Prostate gland (tissue), 2 donors: Measurements from ENCODE around the gene QARS1. TPM values are rescaled to one million over a fixed set of nuclear protein-coding genes. Genes with fewer than 3 reads are reported as not detected.

Source experiments
- DNase-seq: peaks from one replicate; pipeline ENCODE4 v3.0.0-alpha.2; 2019; ENCODE audit warnings: low spot score
- H3K27ac ChIP-seq, 2 donors: fragments of 200-600 bp; sonication (generic); 2 replicates each; pipeline ENCODE4 v1.5.1; 2017 to 2019
- H3K27me3 ChIP-seq: fragments of 200-600 bp; sonication (generic); replicated peaks from 2 replicates; pipeline ENCODE4 v1.5.1; 2019; ENCODE audit not compliant: insufficient read depth
- H3K36me3 ChIP-seq, 2 donors: fragments of 200-600 bp; sonication (generic); 1 replicate in 1 of 2; 2 replicates in 1 of 2; pipeline versions ENCODE4 v1.5.1 to v1.8.1; 2017 to 2019
- H3K4me1 ChIP-seq: fragments of 200-600 bp; sonication (generic); replicated peaks from 2 replicates; pipeline ENCODE4 v1.5.1; 2019
- H3K4me3 ChIP-seq, 2 donors: fragments of 200-600 bp; sonication (generic); 2 replicates each; pipeline ENCODE4 v1.5.1; 2017 to 2019
- H3K9me3 ChIP-seq: fragments of 200-600 bp; sonication (generic); 2 replicates; pipeline ENCODE4 v1.5.1; 2017
- POLR2A ChIP-seq: fragments of 450-650 bp; IDR thresholded peaks from one replicate; pipeline ENCODE4 v1.6.1; 2016; ENCODE audit warnings: antibody characterized with exemption, mild to moderate bottlenecking
- POLR2AphosphoS5 ChIP-seq: sonication (generic); formaldehyde crosslinking; IDR thresholded peaks from one replicate; pipeline ENCODE4 v1.6.1; 2017; ENCODE audit warnings: antibody characterized with exemption
- WGBS: methylation state at CpG from one replicate; pipeline ENCODE4 v1.1.5; 2018; 5-methylcytosine and 5-hydroxymethylcytosine counted together
- intact Hi-C: fragments of 100-400 bp; cut with DNase I; formaldehyde crosslinking; loops from one replicate; pipeline ENCODE4 v1.14.2; 2022
- total RNA-seq, 2 donors: library from RNA; depleted of rRNA; stranded (reverse); fragments of >200 nt; gene quantifications; one replicate each; pipeline ENCODE4 v1.1.0, GENCODE V29; 2016
- TF ChIP-seq, protein P1 (sequence below), 4 experiments: fragments of 200-600 bp in 2 of 4; fragments of 450-650 bp in 2 of 4; sonication (generic) in 2 of 4; IDR thresholded peaks; 1 replicate in 3 of 4; 2 replicates in 1 of 4; pipeline ENCODE4 v1.5.1; 2016 to 2019; ENCODE audit warnings: antibody characterized with exemption in 4 of 4, mild to moderate bottlenecking in 2 of 4, moderate library complexity in 2 of 4

QARS1 gene
- total RNA-seq, 2 donors from 2014 or later = 254 to 315 TPM

GRCh38 chr3:49098429-49098828 is 6.1 kb downstream of the QARS1 start:
- H3K27ac ChIP-seq = no peak overlapping the region
- peaks cover 4% of the 10 kb centered on the region for H3K4me1 ChIP-seq
- no peaks in the 10 kb centered on the region for H3K27me3 ChIP-seq
- H3K4me3 ChIP-seq = no peak overlapping the region
- H3K9me3 ChIP-seq = no peaks in the 10 kb centered on the region
- WGBS = 69% methylated on average over 5 of the region's 5 CpGs
- DNase-seq = no peak
- no peak for TF ChIP-seq POLR2A
- TF ChIP-seq POLR2AphosphoS5 = no peak
- TF ChIP-seq, protein P1, sequence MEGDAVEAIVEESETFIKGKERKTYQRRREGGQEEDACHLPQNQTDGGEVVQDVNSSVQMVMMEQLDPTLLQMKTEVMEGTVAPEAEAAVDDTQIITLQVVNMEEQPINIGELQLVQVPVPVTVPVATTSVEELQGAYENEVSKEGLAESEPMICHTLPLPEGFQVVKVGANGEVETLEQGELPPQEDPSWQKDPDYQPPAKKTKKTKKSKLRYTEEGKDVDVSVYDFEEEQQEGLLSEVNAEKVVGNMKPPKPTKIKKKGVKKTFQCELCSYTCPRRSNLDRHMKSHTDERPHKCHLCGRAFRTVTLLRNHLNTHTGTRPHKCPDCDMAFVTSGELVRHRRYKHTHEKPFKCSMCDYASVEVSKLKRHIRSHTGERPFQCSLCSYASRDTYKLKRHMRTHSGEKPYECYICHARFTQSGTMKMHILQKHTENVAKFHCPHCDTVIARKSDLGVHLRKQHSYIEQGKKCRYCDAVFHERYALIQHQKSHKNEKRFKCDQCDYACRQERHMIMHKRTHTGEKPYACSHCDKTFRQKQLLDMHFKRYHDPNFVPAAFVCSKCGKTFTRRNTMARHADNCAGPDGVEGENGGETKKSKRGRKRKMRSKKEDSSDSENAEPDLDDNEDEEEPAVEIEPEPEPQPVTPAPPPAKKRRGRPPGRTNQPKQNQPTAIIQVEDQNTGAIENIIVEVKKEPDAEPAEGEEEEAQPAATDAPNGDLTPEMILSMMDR (IDR thresholded peaks at IDR 0.05) = no peak
- H3K36me3 ChIP-seq = peaks cover 26 to 32% of the 10 kb centered on the region in 2 donors
- intact Hi-C loops = loop anchor here (10.0 kb wide), 1 partner anchor 114 kb away; no protein-coding TSS in a partner anchor

DNA sequence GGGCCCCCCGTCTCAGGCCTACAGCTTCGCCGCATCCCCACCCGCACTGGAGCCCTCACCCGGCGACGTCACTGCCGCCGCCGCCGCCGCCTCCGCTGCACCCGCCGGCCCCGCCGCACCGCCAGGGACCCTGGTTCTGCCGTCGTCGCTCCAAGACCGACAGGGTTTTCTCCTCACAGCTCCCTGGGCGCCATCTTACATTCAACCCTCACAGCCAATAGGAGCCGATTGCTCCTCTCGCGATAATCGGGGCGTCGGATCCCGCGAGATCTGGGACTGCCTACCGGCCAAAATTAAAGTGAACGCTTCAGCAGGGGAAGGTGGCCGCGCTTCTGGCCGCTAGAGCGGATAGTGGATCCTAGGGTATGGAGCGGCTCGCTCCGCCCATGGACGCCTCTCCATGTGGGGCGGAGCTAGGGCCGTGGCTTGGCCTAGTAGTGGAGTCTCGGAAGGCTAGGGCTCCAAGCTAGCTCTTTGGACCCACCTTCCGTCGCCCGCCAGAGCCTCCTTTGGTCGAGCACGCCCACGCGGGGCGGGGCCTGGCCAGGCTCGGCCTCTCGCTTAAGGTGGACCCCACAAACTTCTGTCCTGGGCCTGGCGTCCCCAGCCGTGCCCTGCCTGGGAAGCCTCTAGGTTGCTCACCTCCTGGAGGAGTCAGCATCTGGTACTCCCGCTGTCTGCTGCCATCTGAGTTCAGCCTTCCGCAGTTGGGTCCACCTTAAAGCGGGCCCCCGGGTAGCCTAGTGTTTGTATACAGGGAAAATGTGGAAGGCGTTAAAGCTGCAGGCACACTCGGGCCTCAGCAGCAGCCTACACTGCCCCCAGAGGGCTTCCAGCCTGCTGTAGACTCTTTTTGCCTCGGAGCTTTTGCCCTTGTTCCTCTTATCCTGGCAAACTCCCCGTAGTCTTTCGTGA is 10.4 kb downstream of the QARS1 start, which contains the start of gene QRICH1:
QRICH1 (minus strand) TSS at position 219 of the 915 bp plus-strand sequence. CDS start 17,054 bp downstream, outside the sequence.
- Histone ChIP-seq H3K27ac (peak within 1 kb of the TSS; percentile 95 to 97), H3K27me3 (no peaks in the 10 kb centered on the region), H3K36me3 (peaks cover 10 to 12% of the 10 kb centered on the region in 2 donors), H3K4me3 (peak within 1 kb of the TSS; percentile 78 to 100), H3K4me1 (peaks cover 6% of the 10 kb centered on the region), H3K9me3 (no peaks in the 10 kb centered on the region)
- peak; percentile 96 for DNase-seq
- TF ChIP-seq, protein P1 (IDR thresholded peaks at IDR 0.05) = peak in 2 of 4 experiments; percentile 47 to 63
- peak; percentile 93 for TF ChIP-seq POLR2AphosphoS5
- TF ChIP-seq POLR2A = peak; percentile 73
- intact Hi-C loops = loop anchor here (5.0 to 10.0 kb wide), 4 partner anchors 38 to 318 kb away; partner anchors contain the start of genes LAMB2, NDUFAF3, RHOA and TCTA
- 1% methylated on average over 28 of the region's 65 CpGs for WGBS

DNA sequence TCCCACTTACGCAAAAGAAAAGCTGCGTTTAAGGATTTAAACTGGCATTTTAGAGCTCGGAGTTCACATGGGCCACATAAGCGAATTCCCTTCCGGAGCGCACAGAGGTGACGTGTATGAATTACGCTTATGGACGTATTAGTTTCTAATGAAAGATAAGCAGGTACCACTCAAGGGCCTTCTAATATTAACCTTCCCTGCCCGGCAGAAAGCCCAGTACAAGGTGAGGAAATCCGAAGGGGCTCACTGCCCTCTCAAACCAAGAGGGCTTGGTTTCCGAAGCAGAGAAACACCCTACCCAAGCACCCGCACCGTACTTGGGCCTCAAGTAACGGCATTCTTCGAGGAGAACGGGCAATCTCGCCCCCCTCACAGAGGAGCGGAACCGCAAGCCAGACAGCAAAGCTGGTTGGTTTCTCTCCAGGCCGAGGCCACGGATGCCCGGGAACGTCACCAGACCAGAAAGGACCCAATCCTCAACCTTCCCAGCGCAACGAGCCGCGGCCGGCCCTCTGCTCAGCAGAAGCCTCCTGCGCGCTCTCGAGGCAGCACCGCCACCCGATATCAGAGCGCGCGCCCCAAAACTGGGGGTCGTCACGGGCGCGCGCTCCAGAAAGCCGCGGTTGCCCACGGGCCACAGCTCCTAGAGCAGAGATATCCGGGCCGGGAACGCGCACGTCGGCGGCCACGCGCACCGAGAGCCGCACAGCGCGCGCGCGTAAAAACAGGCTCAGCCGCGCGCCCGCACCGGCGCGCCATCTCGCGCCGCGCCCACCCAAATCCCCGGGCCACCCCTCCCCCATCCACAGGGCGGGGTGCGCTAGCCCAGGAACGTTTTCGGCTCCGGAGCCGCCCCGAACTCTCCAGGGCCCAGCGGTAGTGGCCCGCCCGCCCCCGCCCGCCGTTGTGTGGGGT is 11.4 kb downstream of the QARS1 start:
- H3K4me1 ChIP-seq = peaks cover 6% of the 10 kb centered on the region
- peak overlapping the region; percentile 95 to 97 for H3K27ac ChIP-seq
- H3K4me3 ChIP-seq = peak overlapping the region; percentile 78 to 100
- WGBS = under 1% methylated on average over 33 of the region's 86 CpGs
- intact Hi-C loops = loop anchor here (5.0 to 10.0 kb wide), 4 partner anchors 39 to 319 kb away; partner anchors contain the start of genes LAMB2, NDUFAF3, RHOA and TCTA
- peak; percentile 66 for DNase-seq
- TF ChIP-seq POLR2A = no peak
- TF ChIP-seq, protein P1 (IDR thresholded peaks at IDR 0.05) = peak in 1 of 4 experiments; percentile 4
- peak; percentile 4 for TF ChIP-seq POLR2AphosphoS5
- peaks cover 1 to 2% of the 10 kb centered on the region in 2 donors for H3K36me3 ChIP-seq
- H3K9me3 ChIP-seq = no peaks in the 10 kb centered on the region
- H3K27me3 ChIP-seq = no peaks in the 10 kb centered on the region

DNA sequence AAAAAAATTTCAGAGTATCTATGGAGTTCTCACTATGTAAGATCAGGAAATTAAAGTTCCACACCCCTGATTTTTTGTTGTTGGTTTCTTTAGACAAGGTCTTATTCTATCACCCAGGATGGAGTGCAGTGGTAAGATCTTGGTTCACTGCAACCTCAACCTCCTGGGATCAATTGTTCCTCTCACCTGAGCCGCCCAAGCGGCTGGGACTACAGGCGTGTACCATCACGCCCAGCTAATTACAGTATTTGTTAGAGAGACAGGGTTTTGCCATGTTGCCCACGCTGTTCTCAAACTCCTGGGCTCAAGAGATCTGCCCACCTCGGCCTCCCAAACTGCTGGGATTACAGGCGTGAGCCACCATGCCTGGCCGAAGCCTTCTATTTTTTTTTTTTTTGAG is 23.1 kb downstream of the QARS1 start:
- H3K4me3 ChIP-seq = no peak overlapping the region
- WGBS = 80% methylated on average over 8 of the region's 8 CpGs
- intact Hi-C loops = no loop called here
- TF ChIP-seq POLR2AphosphoS5 (no peak), POLR2A (no peak)
- TF ChIP-seq, protein P1 (IDR thresholded peaks at IDR 0.05) = no peak
- H3K4me1 ChIP-seq = no peaks in the 10 kb centered on the region
- H3K27ac ChIP-seq = no peak overlapping the region
- no peak for DNase-seq
- H3K27me3 ChIP-seq = no peaks in the 10 kb centered on the region
- no peaks in the 10 kb centered on the region for H3K9me3 ChIP-seq
- H3K36me3 ChIP-seq = no peaks in the 10 kb centered on the region
